HepG2 (cell line): ENCODE measurements around the gene LMAN2L. TPM values are rescaled to one million over a fixed set of nuclear protein-coding genes. Genes with fewer than 3 reads are reported as not detected.
A peak's percentile ranks its signal among the peaks of the same experiment; 100 is the strongest.

Experiments
- AGO2 ChIP-seq: fragments of 200-400 bp; formaldehyde crosslinking; optimal IDR thresholded peaks from 2 replicates; pipeline ENCODE3; 2017; ENCODE audit warnings: mild to moderate bottlenecking, low read depth, low read length, moderate library complexity
- ETV5 ChIP-seq: IDR thresholded peaks from 2 replicates; pipeline ENCODE4 v1.6.1; 2018; ENCODE audit warnings: missing biosample characterization, missing genetic modification reagents, inconsistent platforms, borderline replicate concordance
- GABPB1 ChIP-seq: IDR thresholded peaks from 2 replicates; pipeline ENCODE4 v1.6.1; 2016; ENCODE audit warnings: mild to moderate bottlenecking, missing genetic modification reagents, moderate library complexity, missing compliant biosample characterization
- HNRNPH1 ChIP-seq: fragments of 200-400 bp; formaldehyde crosslinking; optimal IDR thresholded peaks from 2 replicates; pipeline ENCODE3; 2017; ENCODE audit warnings: mild to moderate bottlenecking, low read depth, low read length
- PAX8 ChIP-seq: sonication (generic); formaldehyde crosslinking; IDR thresholded peaks from 2 replicates; pipeline ENCODE4 v1.8.0; 2022; ENCODE audit warnings: mild to moderate bottlenecking, missing genetic modification reagents, borderline replicate concordance
- PTBP1 ChIP-seq: fragments of 200-400 bp; formaldehyde crosslinking; IDR thresholded peaks from 2 replicates; pipeline ENCODE4 v1.6.1; 2018; ENCODE audit warnings: low read length, low read depth; ENCODE audit not compliant: poor library complexity, severe bottlenecking
- REPIN1 ChIP-seq: sonication (generic); formaldehyde crosslinking; IDR thresholded peaks from 2 replicates; pipeline ENCODE4 v1.8.0; 2022; ENCODE audit warnings: missing genetic modification reagents, low read depth, mild to moderate bottlenecking, borderline replicate concordance
- SMAD1 ChIP-seq: sonication (generic); formaldehyde crosslinking; IDR thresholded peaks from 2 replicates; pipeline ENCODE4 v1.4.0; 2020; ENCODE audit warnings: missing genetic modification reagents, low read depth, mild to moderate bottlenecking, borderline replicate concordance
- TBL1XR1 ChIP-seq: fragments of 150-350 bp; IDR thresholded peaks from 2 replicates; pipeline ENCODE4 v1.6.1; 2014; ENCODE audit warnings: borderline replicate concordance, low read length; ENCODE audit not compliant: partially characterized antibody
- YY1 ChIP-seq: IDR thresholded peaks from 2 replicates; pipeline ENCODE4 v1.6.1; 2011; ENCODE audit warnings: low read length, low read depth, moderate library complexity, mild to moderate bottlenecking; ENCODE audit not compliant: insufficient read depth, insufficient replicate concordance
- ZBTB7A ChIP-seq: sonication (generic); formaldehyde crosslinking; IDR thresholded peaks from 2 replicates; pipeline ENCODE4 v1.8.0; 2022; ENCODE audit warnings: mild to moderate bottlenecking, missing genetic modification reagents
- ZNF136 ChIP-seq: sonication (generic); formaldehyde crosslinking; IDR thresholded peaks from 2 replicates; pipeline ENCODE4 v1.8.1; 2022; ENCODE audit warnings: low read depth, mild to moderate bottlenecking, moderate library complexity, missing genetic modification reagents
- ZNF263 ChIP-seq: sonication (generic); formaldehyde crosslinking; IDR thresholded peaks from 2 replicates; pipeline ENCODE4 v1.4.0; 2020; ENCODE audit warnings: missing genetic modification reagents
- ZNF33B ChIP-seq: sonication (generic); formaldehyde crosslinking; IDR thresholded peaks from 2 replicates; pipeline ENCODE4 v1.5.1; 2020; ENCODE audit warnings: mild to moderate bottlenecking, missing genetic modification reagents
- polyA plus RNA-seq, 8 experiments: library from polyadenylated mRNA; depleted of rRNA in 3 of 8; stranded (reverse) in 7 of 8; unstranded in 1 of 8; fragments of >200 nt; fragmentation: Illumina TruSeq in 4 of 8; extraction: Trizol in 4 of 8; gene quantifications; 2 replicates each; pipeline versions ENCODE4 v1.2.1 to v1.2.3, GENCODE V29; 2011 to 2016; ENCODE audit warnings: low read depth in 4 of 8, missing spikeins in 1 of 8, mixed read lengths in 1 of 8; ENCODE audit not compliant: insufficient read depth in 1 of 8
- total RNA-seq, 5 experiments: library from RNA; depleted of rRNA; stranded (reverse); fragments of >200 nt; fragmentation: Illumina TruSeq; extraction: Trizol; gene quantifications; 2 replicates each; pipeline ENCODE4 v1.2.3, GENCODE V29; 2016; ENCODE audit warnings: low read depth in 1 of 5
- TF ChIP-seq, protein P1 (sequence below): sonication (generic); formaldehyde crosslinking; IDR thresholded peaks from 2 replicates; pipeline ENCODE4 v1.5.0; 2020; ENCODE audit warnings: mild to moderate bottlenecking, missing genetic modification reagents, moderate library complexity
- TF ChIP-seq, protein P2 (sequence below): sonication (generic); formaldehyde crosslinking; IDR thresholded peaks from 2 replicates; pipeline ENCODE4 v1.5.0; 2020; ENCODE audit warnings: mild to moderate bottlenecking, missing genetic modification reagents, borderline replicate concordance
- TF ChIP-seq, protein P3 (sequence below): sonication (generic); formaldehyde crosslinking; IDR thresholded peaks from 2 replicates; pipeline ENCODE4 v1.8.0; 2022; ENCODE audit warnings: mild to moderate bottlenecking, missing genetic modification reagents, moderate library complexity
- TF ChIP-seq, protein P4 (sequence below): IDR thresholded peaks from 2 replicates; pipeline ENCODE4 v1.6.1; 2012; ENCODE audit warnings: inconsistent platforms
- TF ChIP-seq, protein P5 (sequence below): sonication (generic); formaldehyde crosslinking; IDR thresholded peaks from 2 replicates; pipeline ENCODE4 v1.4.0; 2020; ENCODE audit warnings: missing genetic modification reagents

The LMAN2L gene
- total and polyA plus RNA-seq, 2 of the 13 experiments (the other 11 are each of a cell fraction or from before 2014, with no cell fraction given), result 39.1 to 57.9 TPM

DNA sequence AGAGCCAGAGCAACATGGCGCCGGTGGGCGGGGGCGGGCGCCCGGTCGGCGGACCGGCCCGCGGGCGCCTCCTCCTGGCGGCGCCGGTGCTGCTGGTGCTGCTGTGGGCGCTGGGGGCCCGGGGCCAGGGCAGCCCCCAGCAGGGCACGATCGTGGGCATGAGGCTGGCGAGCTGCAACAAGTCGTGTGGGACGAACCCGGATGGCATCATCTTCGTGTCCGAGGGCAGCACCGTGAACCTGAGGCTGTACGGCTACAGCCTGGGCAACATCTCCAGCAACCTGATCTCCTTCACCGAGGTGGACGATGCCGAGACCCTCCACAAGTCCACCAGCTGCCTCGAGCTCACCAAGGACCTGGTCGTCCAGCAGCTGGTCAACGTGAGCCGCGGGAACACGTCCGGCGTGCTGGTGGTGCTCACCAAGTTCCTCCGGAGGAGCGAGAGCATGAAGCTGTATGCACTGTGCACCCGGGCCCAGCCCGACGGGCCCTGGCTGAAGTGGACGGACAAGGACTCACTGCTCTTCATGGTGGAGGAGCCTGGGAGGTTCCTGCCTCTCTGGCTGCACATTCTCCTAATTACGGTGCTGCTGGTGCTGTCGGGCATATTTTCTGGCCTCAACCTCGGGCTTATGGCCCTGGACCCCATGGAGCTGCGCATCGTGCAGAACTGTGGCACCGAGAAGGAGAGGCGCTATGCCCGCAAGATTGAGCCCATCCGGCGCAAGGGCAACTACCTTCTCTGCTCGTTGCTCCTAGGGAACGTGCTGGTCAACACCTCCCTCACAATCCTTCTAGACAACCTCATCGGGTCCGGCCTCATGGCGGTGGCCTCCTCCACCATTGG is 21.3 kb upstream of the LMAN2L start (continued):
- TF ChIP-seq HNRNPH1, result no peak
- TF ChIP-seq TBL1XR1, result no peak
- peak; percentile 54 for TF ChIP-seq GABPB1 (CRISPR knock-in tag)
- peak; percentile 93 for TF ChIP-seq ZBTB7A (CRISPR knock-in tag)
- TF ChIP-seq, protein P1, sequence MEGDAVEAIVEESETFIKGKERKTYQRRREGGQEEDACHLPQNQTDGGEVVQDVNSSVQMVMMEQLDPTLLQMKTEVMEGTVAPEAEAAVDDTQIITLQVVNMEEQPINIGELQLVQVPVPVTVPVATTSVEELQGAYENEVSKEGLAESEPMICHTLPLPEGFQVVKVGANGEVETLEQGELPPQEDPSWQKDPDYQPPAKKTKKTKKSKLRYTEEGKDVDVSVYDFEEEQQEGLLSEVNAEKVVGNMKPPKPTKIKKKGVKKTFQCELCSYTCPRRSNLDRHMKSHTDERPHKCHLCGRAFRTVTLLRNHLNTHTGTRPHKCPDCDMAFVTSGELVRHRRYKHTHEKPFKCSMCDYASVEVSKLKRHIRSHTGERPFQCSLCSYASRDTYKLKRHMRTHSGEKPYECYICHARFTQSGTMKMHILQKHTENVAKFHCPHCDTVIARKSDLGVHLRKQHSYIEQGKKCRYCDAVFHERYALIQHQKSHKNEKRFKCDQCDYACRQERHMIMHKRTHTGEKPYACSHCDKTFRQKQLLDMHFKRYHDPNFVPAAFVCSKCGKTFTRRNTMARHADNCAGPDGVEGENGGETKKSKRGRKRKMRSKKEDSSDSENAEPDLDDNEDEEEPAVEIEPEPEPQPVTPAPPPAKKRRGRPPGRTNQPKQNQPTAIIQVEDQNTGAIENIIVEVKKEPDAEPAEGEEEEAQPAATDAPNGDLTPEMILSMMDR (CRISPR knock-in tag), result peak; percentile 67
- 0 out of 2 replicates have a peak, but pooled peaks have one; percentile 45 for TF ChIP-seq ETV5 (CRISPR knock-in tag)
- TF ChIP-seq ZNF136 (CRISPR knock-in tag), result no peak
- TF ChIP-seq YY1, result peak; percentile 93
- TF ChIP-seq, protein P2, sequence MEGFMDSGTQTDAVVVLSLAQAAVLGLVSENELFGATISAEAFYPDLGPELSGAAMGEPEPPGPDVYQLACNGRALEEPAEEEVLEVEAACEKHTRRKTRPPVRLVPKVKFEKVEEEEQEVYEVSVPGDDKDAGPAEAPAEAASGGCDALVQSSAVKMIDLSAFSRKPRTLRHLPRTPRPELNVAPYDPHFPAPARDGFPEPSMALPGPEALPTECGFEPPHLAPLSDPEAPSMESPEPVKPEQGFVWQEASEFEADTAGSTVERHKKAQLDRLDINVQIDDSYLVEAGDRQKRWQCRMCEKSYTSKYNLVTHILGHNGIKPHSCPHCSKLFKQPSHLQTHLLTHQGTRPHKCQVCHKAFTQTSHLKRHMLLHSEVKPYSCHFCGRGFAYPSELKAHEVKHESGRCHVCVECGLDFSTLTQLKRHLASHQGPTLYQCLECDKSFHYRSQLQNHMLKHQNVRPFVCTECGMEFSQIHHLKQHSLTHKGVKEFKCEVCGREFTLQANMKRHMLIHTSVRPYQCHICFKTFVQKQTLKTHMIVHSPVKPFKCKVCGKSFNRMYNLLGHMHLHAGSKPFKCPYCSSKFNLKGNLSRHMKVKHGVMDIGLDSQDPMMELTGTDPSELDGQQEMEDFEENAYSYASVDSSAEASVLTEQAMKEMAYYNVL (CRISPR knock-in tag), result peak; percentile 48; the same call in 1 of the 2 replicates
- peak; percentile 57; the same call in 1 of the 2 replicates for TF ChIP-seq PAX8 (CRISPR knock-in tag)
- TF ChIP-seq, protein P3, sequence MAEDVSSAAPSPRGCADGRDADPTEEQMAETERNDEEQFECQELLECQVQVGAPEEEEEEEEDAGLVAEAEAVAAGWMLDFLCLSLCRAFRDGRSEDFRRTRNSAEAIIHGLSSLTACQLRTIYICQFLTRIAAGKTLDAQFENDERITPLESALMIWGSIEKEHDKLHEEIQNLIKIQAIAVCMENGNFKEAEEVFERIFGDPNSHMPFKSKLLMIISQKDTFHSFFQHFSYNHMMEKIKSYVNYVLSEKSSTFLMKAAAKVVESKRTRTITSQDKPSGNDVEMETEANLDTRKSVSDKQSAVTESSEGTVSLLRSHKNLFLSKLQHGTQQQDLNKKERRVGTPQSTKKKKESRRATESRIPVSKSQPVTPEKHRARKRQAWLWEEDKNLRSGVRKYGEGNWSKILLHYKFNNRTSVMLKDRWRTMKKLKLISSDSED (CRISPR knock-in tag), result 0 out of 2 replicates have a peak, but pooled peaks have one; percentile 79
- TF ChIP-seq SMAD1 (CRISPR knock-in tag), result peak; percentile 96; the same call in 1 of the 2 replicates
- TF ChIP-seq AGO2, result peak; percentile 18
- TF ChIP-seq, protein P4, sequence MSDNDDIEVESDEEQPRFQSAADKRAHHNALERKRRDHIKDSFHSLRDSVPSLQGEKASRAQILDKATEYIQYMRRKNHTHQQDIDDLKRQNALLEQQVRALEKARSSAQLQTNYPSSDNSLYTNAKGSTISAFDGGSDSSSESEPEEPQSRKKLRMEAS, result 0 out of 2 replicates have a peak, but pooled peaks have one; percentile 4
- TF ChIP-seq PTBP1, result no peak
- peak; percentile 94 for TF ChIP-seq ZNF263 (CRISPR knock-in tag)
- TF ChIP-seq ZNF33B, result 0 out of 2 replicates have a peak, but pooled peaks have one; percentile 21
- TF ChIP-seq, protein P5, sequence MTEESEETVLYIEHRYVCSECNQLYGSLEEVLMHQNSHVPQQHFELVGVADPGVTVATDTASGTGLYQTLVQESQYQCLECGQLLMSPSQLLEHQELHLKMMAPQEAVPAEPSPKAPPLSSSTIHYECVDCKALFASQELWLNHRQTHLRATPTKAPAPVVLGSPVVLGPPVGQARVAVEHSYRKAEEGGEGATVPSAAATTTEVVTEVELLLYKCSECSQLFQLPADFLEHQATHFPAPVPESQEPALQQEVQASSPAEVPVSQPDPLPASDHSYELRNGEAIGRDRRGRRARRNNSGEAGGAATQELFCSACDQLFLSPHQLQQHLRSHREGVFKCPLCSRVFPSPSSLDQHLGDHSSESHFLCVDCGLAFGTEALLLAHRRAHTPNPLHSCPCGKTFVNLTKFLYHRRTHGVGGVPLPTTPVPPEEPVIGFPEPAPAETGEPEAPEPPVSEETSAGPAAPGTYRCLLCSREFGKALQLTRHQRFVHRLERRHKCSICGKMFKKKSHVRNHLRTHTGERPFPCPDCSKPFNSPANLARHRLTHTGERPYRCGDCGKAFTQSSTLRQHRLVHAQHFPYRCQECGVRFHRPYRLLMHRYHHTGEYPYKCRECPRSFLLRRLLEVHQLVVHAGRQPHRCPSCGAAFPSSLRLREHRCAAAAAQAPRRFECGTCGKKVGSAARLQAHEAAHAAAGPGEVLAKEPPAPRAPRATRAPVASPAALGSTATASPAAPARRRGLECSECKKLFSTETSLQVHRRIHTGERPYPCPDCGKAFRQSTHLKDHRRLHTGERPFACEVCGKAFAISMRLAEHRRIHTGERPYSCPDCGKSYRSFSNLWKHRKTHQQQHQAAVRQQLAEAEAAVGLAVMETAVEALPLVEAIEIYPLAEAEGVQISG (CRISPR knock-in tag), result peak; percentile 5; the same call in 1 of the 2 replicates
- TF ChIP-seq REPIN1, result 0 out of 2 replicates have a peak, but pooled peaks have one; percentile 21
